Measurements from ENCODE around the gene LPP.

Gene LPP

DNA sequence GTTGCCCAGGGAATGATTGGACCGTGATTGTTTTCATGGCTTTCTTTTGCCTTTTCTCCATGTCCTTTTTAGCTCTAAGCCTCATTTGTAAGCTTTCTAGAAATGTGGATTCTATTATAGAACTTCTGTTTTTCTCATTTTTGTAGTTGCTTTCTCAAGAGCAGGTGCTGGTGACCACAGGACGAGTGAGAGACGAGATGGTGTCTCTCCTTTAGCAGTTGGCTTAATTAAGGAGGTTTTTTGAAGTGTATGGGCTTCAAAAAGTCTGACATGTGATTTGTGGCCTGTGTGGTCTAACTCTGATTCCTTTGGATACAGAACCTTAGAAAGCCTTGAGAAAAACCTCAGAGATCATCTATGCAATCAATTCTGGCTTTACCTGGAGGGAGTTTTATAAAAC is 292.8 kb downstream of the LPP start:
- no peak for DNase-seq

GRCh38 chr3:188448813-188449212 is 294.9 kb downstream of the LPP start:
- no peak for DNase-seq

DNA sequence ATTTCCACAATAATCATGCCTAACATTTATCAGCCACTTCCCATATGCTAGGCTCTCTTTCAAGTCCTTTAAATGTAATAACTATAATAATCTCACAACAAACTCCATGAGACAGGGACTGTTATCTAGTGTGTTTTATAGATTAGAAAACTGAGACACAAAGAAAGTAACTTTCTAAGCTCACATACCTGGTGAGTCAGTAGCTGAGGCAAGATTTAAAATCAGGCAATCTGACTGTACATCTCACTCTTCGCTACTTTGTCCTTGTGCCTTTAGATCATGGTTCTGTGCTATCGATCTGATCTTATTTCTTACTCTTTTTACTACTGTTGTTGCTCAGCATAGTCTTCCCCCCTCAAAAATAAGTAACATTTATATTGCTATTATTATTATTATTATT is 295.5 kb downstream of the LPP start:
- no peak for DNase-seq

GRCh38 chr3:188452158-188452772 is 298.3 kb downstream of the LPP start:
- DNase-seq = no peak

DNA sequence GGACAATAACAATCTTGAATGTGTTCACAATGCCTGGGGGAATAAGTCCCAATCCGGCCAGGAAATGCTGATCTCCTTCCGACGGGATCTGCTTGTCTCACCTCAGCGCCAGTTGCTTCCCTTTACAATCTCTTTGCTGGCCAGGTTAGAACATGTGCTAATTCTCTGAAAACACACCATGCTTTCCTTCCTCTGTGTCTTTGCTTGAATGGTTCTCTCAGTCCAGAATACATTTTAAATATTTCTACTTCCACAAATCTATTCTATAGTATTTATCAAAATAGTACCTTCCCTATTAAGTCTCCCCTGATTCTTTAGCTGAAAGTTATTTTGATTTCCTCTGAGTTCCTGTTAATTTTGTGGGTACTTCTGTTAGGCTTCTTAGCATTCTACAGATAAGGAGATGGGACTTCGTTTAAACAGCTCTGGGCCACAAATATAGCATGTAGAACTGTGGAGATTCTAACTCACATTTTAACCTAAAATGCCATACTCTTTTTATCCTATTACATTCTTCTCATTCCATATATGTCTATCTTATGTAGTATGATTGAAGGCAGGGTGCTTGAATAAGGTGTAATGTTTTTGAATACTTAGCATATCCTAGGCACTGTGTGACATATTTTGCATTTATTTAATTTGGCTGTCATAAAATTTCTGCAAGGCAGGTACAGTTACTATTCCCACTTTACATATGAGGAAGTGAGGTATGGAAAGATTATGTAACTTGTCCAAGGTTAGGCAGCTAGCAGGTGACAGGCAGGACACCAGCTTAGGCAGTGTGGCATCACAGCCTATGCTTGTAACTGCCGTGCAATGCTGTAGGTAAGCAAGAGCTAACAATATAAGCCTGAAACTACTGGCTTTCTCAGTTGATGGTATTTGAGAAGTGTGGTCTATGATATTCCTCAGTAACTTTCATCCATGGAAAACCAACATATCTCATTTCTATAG is 299.8 kb downstream of the LPP start:
- DNase-seq = no peak

GRCh38 chr3:188455748-188456147 is 301.8 kb downstream of the LPP start:
- no peak for DNase-seq

DNA sequence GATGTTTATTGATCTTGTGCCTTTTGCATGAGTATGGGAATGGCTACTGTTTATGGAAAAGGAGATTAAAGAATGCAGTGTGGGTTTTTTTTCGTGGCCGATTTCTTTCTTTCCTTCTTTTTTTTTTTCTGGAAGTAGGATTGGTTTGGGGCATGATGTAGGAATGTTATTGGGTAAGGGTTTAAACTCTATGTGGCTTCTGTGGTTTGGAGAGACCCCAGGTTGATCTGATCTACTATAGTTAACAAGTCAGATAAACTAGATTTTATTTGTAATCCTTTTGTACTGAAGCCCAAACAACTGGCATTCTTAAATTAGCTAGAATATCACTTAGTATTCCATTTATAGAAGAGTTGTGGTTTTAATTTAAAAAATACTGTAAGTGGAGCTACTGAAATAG is 304.8 kb downstream of the LPP start:
- DNase-seq = no peak

DNA sequence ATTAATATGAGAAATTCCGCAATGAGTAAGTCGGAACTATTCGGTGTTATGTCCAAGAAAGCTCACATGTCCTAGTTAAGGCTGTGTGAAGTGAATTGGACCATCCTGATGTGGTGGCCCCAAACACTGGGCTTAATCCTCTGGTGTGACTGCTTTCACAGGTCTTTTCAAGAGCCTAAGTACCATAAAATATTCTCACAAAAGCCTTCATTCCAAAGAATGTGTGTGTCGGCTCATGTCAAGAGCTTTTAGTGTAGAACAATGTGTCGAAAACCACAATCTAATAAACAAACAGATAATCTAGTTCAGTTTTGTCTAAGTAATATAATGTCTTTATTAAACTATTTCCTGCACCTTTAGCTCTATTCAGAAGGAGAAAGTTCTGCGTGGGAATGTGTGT is 311.4 kb downstream of the LPP start:
- no peak for DNase-seq

GRCh38 chr3:188468196-188468595 is 314.2 kb downstream of the LPP start:
- no peak for DNase-seq

GRCh38 chr3:188468662-188469061 is 314.7 kb downstream of the LPP start:
- DNase-seq = peak; percentile 30

DNA sequence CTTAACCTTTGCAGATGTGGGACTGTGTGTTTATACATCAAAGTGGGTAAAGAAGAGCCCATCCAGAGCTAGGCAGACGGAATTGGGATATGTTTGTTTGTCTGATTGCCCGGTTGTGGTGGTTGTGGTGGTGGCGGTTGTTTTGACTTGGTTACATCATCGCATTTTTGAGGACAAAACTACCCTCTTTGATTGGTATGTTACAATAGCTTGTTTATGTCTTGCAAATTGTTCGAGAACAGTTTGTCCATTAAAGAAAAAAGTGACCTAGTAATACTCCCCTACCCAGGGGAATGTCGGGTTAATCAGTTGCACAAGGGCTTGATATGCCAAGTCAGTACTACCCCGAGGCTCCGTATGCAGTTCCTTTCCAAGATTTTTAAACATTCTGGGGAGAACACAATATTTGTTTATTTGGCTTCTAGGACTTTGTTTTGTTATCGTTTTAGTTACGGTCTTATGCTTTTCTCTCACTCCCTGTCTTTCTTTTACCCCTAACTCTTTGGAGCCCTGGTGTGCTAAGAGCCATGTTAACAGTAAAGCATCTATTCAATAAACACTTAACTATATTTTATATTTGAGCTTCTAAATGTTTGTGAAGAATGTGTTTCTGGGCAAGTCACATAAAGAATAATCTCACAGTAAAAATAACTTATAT is 315.4 kb downstream of the LPP start:
- no peak for DNase-seq

DNA sequence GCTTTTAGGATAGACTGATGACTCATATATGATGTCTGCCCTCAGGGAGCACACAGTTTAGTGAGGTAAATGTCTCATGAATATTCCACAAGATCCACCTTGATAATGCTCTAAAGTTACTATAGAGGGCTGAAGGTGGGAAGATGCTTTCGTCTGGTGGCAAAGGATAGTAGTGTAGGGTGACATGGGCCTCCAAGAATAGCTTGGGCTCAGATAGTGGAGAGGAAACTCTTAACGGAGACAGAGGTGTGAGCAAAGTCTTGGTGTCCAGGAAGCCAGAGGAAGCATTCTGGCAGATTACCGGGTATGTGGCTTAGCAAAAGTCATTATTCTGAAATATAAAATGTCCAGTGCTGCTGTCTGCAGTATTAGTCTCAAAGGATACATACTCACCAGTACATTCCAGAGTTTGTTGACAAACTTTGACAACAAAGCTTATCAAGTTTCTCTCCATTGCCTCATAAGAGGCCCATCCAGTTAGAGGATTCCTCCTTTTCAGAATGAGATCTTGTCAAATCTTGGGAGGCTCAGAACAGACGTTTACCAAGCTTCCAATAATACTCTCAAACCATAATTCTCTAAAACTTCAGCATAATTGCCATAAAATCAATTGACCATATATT is 316.7 kb downstream of the LPP start:
- DNase-seq = no peak

DNA sequence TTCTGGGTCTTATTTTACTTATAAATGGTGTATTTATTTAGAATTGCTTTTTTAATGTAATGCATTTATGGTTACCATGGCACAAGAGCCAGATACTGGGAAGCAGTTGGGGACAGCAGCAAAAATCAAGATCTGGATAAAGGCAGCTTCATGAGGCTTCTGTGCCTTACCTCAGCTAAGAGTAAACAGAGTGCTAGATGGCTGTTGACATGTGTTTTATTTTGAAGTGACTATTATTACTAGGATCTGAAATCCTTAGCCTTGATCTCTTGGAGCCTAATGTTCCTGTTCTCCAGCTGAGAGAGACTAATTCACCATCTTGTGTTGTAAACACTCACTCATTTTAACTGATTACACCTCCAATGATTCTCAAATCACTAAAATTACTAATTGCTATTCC is 317.8 kb downstream of the LPP start:
- DNase-seq = no peak

GRCh38 chr3:188472336-188472735 is 318.4 kb downstream of the LPP start:
- no peak for DNase-seq

GRCh38 chr3:188473045-188473444 is 319.1 kb downstream of the LPP start:
- DNase-seq = no peak

DNA sequence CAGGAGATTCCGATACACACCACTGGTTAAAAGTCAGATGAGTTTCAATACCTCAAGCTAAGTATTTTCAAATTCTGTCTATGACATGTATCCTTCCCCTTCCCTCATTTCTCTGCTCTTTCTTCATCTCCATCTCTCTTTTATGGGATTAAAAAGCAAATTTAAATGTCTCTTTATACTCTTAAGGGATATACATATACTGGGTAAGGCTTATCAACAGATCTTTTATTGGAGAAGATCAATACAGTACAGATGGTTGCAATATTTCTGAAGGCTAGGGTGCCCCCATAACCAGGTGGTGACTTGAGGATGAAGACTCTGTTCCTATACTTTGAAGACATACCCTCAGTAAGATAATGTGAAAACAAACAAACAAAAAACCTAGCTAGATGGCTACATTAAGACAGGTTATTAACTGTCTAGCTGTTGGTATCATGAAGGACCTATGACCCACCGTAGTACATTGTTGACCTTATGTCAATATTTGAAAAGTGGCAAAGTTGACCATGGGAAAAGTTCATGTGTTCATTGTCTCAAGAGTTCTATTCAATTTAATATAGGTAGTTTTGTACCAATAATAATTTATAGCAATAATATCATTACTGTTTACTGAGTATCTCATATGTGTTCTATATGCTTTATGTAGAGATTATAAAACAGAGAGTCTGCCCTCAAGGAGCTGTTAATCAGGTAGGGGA is 319.8 kb downstream of the LPP start:
- no peak for DNase-seq

DNA sequence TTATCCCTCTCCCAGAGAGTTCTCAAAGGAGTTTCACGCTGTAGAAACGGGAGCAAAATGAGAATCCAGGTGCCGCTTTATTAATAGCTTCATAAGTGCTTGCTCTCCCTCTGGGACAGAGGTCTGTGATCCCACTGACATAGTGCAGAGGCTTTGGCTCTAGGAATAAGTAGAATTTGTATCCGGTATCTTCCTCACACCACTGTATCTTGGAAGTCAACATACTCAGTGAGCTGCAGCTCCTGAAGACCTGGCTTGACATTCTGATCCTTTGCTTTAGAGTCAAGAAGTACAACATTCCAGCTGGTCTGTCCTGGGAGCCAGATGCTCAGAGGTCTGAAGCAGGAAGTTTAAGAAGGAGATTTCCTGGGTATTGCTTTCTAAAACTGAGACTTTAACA is 323.0 kb downstream of the LPP start:
- no peak for DNase-seq

DNA sequence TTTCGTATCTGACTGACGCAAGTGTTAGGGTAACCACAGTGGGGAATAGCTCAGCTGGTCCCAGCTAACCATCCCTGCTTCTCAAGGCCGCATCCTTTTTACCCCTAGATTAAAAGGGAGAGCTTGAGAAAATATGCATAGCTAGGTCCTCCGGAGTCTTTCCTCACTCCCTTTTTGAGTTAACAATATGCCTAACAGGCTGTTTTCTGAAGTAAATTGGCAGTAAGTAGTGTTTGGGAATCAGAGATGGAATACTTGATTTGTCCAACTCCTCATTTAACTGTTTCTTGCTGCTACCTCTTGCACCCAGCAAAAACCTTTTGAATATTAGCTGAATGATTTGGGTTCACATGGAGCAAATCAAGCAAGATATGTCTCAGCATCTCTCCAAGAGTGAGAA is 326.1 kb downstream of the LPP start:
- DNase-seq = no peak

DNA sequence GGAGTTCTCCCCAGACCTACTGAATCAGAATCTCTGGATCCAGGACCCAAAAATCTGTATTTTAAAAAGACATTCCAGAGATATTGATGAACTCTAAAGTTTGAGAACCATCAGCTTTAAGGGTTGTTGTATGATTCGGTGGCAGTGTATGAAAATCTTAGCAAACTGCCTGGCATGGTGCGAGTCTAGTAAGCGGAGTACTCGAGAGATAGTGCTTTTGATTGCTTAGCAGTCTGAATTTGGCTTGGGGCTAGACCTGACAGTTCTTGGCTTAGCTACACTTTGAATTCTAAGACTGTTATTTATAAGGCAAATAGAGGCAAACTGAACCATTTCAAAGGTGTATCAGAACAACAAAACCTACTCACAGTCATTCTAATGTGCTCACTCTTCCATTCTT is 329.0 kb downstream of the LPP start:
- DNase-seq = no peak

DNA sequence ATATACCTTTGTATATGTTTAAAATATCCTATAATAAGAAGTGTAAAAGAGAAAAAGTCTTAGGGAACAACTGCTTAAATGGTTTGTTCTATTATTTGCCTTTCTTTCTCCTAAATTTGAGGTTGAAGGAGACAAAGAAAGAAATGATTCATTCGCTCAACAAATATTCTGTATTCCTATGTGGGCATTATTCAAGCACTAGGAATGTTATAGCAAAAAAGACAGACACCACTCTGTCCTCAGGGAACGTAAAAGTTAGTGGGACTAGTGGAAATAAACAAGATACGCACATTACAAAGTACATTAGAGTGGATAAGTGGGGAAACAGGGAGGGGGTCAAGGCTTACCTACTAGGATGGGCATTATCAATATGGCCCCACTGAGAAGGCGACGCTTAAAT is 332.2 kb downstream of the LPP start:
- no peak for DNase-seq

DNA sequence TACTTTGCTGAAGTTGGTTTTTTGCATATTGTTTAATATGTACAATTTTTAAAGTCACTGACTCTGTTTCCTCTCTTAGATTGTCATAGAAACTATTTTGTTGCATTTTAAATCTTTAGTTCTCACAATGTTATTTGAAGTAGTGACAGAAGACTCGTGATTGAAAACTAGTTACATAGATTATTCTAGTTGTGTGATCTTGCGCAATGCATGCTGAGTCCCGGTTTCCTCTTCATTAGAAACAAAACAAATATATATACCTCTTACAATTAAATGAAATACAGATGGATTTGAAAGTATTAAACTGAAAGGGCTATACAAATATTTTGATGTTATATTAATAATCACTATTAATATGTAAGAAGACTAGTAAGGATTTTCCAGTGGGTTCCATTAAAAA is 333.0 kb downstream of the LPP start:
- DNase-seq = no peak

DNA sequence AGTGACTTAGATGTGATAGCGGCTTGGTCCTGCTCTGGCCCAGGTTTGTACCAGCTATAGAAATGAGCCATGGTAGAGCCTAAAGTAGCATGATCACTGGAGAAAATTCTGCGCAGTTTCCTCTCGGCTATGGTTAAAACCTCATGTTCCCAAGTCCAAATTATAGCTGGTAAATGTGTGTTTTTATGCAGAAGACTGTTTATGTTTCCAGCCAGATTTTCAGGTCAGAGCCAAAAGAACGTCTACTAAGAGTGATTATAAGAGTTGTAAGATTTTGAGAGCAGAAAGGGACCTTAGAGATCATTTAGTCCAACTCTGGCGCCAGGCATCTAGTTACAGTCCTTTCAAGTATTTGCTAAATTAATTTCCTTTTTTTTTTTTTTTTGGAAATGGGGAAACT is 333.7 kb downstream of the LPP start:
- DNase-seq = no peak

DNA sequence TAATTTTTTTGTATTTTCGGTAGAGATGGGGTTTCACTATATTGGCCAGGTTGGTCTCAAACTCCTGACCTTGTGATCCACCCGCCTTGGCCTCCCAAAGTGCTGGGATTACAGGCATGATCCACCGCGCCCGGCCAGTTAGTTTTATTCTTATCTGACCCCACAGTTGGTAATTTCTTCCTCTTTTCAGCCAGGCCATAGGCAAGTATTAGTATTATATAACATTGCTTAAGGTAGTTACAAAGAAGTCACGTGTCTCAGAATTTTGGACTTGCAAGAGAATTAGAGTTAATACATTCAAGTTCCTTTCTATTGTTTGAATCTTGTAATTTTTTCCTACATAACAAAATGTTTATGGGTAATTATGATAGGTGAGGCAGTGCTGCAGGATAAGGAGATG is 334.8 kb downstream of the LPP start:
- no peak for DNase-seq

Data from right hindlimb (tissue), 1 donor.